ENCODE data around the gene NR1D1.
"Not testable (repeated sequence)": the region's sequence is repeated elsewhere in the genome, so short reads cannot be mapped to it uniquely, and the experiment has no call there.

DNA sequence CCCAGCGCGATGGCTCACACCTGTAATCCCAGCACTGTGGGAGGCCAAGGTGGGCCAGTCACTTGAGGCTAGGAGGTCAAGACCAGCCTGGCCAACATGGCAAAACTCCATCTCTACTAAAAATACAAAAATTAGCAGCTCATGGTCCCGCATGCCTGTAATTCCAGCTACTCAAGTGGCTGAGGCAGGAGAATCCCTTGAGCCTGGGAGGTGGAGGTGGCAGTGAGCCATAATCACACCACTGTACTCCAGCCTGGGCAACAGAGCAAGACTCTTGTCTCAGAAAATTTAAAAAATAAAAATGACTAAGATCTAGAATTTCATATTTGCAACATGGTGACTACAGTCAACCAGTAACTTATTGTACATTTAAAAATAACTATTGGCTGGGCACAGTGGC lies 42.8 kb upstream of the NR1D1 start:
- TF ChIP-seq EP300 (IDR thresholded peaks at IDR 0.05; ENCODE audit: borderline replicate concordance in 1 of 2, low read depth in 1 of 2, low read length in 1 of 2); POLR2AphosphoS5 (IDR thresholded peaks at IDR 0.05; ENCODE audit: low read depth, low read length); CHD2 (IDR thresholded peaks at IDR 0.05; ENCODE audit: low read length, partially characterized antibody); TEAD4 (IDR thresholded peaks at IDR 0.05; ENCODE audit: borderline replicate concordance, insufficient read depth): not testable (repeated sequence)
- TF ChIP-seq, protein P1, sequence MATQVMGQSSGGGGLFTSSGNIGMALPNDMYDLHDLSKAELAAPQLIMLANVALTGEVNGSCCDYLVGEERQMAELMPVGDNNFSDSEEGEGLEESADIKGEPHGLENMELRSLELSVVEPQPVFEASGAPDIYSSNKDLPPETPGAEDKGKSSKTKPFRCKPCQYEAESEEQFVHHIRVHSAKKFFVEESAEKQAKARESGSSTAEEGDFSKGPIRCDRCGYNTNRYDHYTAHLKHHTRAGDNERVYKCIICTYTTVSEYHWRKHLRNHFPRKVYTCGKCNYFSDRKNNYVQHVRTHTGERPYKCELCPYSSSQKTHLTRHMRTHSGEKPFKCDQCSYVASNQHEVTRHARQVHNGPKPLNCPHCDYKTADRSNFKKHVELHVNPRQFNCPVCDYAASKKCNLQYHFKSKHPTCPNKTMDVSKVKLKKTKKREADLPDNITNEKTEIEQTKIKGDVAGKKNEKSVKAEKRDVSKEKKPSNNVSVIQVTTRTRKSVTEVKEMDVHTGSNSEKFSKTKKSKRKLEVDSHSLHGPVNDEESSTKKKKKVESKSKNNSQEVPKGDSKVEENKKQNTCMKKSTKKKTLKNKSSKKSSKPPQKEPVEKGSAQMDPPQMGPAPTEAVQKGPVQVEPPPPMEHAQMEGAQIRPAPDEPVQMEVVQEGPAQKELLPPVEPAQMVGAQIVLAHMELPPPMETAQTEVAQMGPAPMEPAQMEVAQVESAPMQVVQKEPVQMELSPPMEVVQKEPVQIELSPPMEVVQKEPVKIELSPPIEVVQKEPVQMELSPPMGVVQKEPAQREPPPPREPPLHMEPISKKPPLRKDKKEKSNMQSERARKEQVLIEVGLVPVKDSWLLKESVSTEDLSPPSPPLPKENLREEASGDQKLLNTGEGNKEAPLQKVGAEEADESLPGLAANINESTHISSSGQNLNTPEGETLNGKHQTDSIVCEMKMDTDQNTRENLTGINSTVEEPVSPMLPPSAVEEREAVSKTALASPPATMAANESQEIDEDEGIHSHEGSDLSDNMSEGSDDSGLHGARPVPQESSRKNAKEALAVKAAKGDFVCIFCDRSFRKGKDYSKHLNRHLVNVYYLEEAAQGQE (IDR thresholded peaks at IDR 0.05; ENCODE audit: low read depth, low read length): not testable (repeated sequence)
- TF ChIP-seq, protein P2, sequence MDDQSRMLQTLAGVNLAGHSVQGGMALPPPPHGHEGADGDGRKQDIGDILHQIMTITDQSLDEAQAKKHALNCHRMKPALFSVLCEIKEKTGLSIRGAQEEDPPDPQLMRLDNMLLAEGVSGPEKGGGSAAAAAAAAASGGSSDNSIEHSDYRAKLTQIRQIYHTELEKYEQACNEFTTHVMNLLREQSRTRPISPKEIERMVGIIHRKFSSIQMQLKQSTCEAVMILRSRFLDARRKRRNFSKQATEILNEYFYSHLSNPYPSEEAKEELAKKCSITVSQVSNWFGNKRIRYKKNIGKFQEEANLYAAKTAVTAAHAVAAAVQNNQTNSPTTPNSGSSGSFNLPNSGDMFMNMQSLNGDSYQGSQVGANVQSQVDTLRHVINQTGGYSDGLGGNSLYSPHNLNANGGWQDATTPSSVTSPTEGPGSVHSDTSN (IDR thresholded peaks at IDR 0.05): not testable (repeated sequence)
